ENCODE data around the gene CERS5.

The CERS5 gene

GRCh38 chr12:50166799-50167048, 445 bp downstream of the CERS5 start:
- Histone ChIP-seq H3K4me3 (ENCODE audit: low read depth, low read length) (peak overlapping the region; percentile 95), H3K27me3 (ENCODE audit: control insufficient read depth, insufficient read depth, low read length) (no peaks in the 10 kb centered on the region), H2AFZ (peak overlapping the region; percentile 97), H3K79me2 (peaks cover 19% of the 10 kb centered on the region), H3K27ac (peak overlapping the region; percentile 56), H3K36me3 (ENCODE audit: control insufficient read depth, insufficient read depth, low read length) (no peaks in the 10 kb centered on the region), H3K9ac (peak overlapping the region; percentile 6), H3K4me2 (ENCODE audit: low read length) (peak overlapping the region; percentile 74), H3K9me3 (ENCODE audit: control insufficient read depth, low read length) (no peaks in the 10 kb centered on the region), H3K4me1 (no peaks in the 10 kb centered on the region)
- TF ChIP-seq CTCF (IDR thresholded peaks at IDR 0.05): no peak

- H3K36me3 ChIP-seq (ENCODE audit: control insufficient read depth, insufficient read depth, low read length): no peaks in the 10 kb centered on the region
- H3K9ac ChIP-seq: no peak overlapping the region
- H3K4me3 ChIP-seq (ENCODE audit: low read depth, low read length): no peak overlapping the region
- no peaks in the 10 kb centered on the region for H3K4me1 ChIP-seq
- TF ChIP-seq CTCF (IDR thresholded peaks at IDR 0.05): no peak
- H3K27me3 ChIP-seq (ENCODE audit: control insufficient read depth, insufficient read depth, low read length): no peaks in the 10 kb centered on the region
- H3K4me2 ChIP-seq (ENCODE audit: low read length): no peak overlapping the region
- no peak overlapping the region for H3K27ac ChIP-seq
- peaks cover 25% of the 10 kb centered on the region for H3K79me2 ChIP-seq
- no peak overlapping the region for H2AFZ ChIP-seq
- no peaks in the 10 kb centered on the region for H3K9me3 ChIP-seq (ENCODE audit: control insufficient read depth, low read length)
Measured at GRCh38 chr12:50164963-50165362, 2.2 kb downstream of the CERS5 start.

GRCh38 chr12:50162230-50162629, 4.9 kb downstream of the CERS5 start:
- H3K27ac ChIP-seq: no peak overlapping the region
- no peak for TF ChIP-seq CTCF (IDR thresholded peaks at IDR 0.05)

GRCh38 chr12:50160643-50161042, 6.5 kb downstream of the CERS5 start:
- H3K4me3 ChIP-seq (ENCODE audit: low read depth, low read length): no peak overlapping the region
- H3K4me1 ChIP-seq: no peaks in the 10 kb centered on the region
- no peaks in the 10 kb centered on the region for H3K9me3 ChIP-seq (ENCODE audit: control insufficient read depth, low read length)
- H3K9ac ChIP-seq: no peak overlapping the region
- peaks cover 24% of the 10 kb centered on the region for H3K79me2 ChIP-seq
- H3K27ac ChIP-seq: no peak overlapping the region
- TF ChIP-seq CTCF (IDR thresholded peaks at IDR 0.05): no peak
- H3K36me3 ChIP-seq (ENCODE audit: control insufficient read depth, insufficient read depth, low read length): no peaks in the 10 kb centered on the region
- no peak overlapping the region for H2AFZ ChIP-seq
- H3K27me3 ChIP-seq (ENCODE audit: control insufficient read depth, insufficient read depth, low read length): no peaks in the 10 kb centered on the region
- no peak overlapping the region for H3K4me2 ChIP-seq (ENCODE audit: low read length)

More at GRCh38 chr12:50162230-50162629, 4.9 kb downstream of the CERS5 start:
- Histone ChIP-seq H3K9ac (no peak overlapping the region), H3K4me2 (ENCODE audit: low read length) (no peak overlapping the region), H2AFZ (no peak overlapping the region), H3K79me2 (peaks cover 31% of the 10 kb centered on the region), H3K27me3 (ENCODE audit: control insufficient read depth, insufficient read depth, low read length) (no peaks in the 10 kb centered on the region), H3K4me3 (ENCODE audit: low read depth, low read length) (no peak overlapping the region), H3K9me3 (ENCODE audit: control insufficient read depth, low read length) (no peaks in the 10 kb centered on the region), H3K36me3 (ENCODE audit: control insufficient read depth, insufficient read depth, low read length) (no peaks in the 10 kb centered on the region), H3K4me1 (no peaks in the 10 kb centered on the region)

- H3K9me3 ChIP-seq (ENCODE audit: control insufficient read depth, low read length): no peaks in the 10 kb centered on the region
- H3K27ac ChIP-seq: no peak overlapping the region
- no peak overlapping the region for H3K4me2 ChIP-seq (ENCODE audit: low read length)
- TF ChIP-seq CTCF (IDR thresholded peaks at IDR 0.05): no peak
- no peak overlapping the region for H2AFZ ChIP-seq
- no peaks in the 10 kb centered on the region for H3K36me3 ChIP-seq (ENCODE audit: control insufficient read depth, insufficient read depth, low read length)
- no peak overlapping the region for H3K4me3 ChIP-seq (ENCODE audit: low read depth, low read length)
- H3K9ac ChIP-seq: no peak overlapping the region
- no peaks in the 10 kb centered on the region for H3K4me1 ChIP-seq
- peaks cover 26% of the 10 kb centered on the region for H3K79me2 ChIP-seq
- no peaks in the 10 kb centered on the region for H3K27me3 ChIP-seq (ENCODE audit: control insufficient read depth, insufficient read depth, low read length)
Measured at GRCh38 chr12:50157259-50157658, 9.9 kb downstream of the CERS5 start.
